ENCODE data around the gene ANLN. TPM values are rescaled to one million over a fixed set of nuclear protein-coding genes. Genes with fewer than 3 reads are reported as not detected.
A peak's percentile ranks its signal among the peaks of the same experiment; 100 is the strongest.
"Not testable (repeated sequence)": the region's sequence is repeated elsewhere in the genome, so short reads cannot be mapped to it uniquely, and the experiment has no call there.

ANLN gene
- total RNA-seq, 1 donor from 2014 or later, result 3.4 TPM

DNA sequence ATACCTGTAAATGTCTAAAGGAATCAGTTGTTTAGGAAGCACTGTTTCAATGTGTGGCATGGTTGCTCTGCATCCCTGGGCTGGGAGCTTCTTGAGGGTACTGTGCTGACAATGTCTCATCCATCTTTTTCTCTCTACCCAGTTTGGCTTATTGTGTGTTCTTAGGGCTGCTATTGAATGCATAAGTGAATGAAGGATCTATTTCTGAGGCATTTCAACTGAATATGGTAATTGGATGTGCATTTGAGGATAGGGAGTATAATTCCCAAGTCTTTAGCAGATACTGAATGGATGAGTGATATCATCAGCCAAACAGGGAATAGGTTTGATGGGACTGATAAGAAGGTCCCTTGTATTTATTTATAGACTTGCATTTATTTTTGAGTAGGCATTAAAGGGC is 64.1 kb downstream of the ANLN start:
- no peak for DNase-seq
- no peak for ATAC-seq (ENCODE audit: poor library complexity)
- intact Hi-C loops (cut with DNase I), result no loop called here

- no peak for DNase-seq
- intact Hi-C loops (cut with DNase I), result no loop called here
- ATAC-seq (ENCODE audit: poor library complexity), result no peak
Observed at GRCh38 chr7:36455646-36456045, 66.0 kb downstream of the ANLN start.

GRCh38 chr7:36456138-36456537 is 66.5 kb downstream of the ANLN start:
- DNase-seq (no peak), ATAC-seq (ENCODE audit: poor library complexity) (no peak)
- intact Hi-C loops (cut with DNase I), result no loop called here

GRCh38 chr7:36456548-36456947 is 66.9 kb downstream of the ANLN start:
- no peak for DNase-seq
- intact Hi-C loops (cut with DNase I), result no loop called here
- no peak for ATAC-seq (ENCODE audit: poor library complexity)

- no peak for ATAC-seq (ENCODE audit: poor library complexity)
- intact Hi-C loops (cut with DNase I), result no loop called here
- DNase-seq, result no peak
Observed at GRCh38 chr7:36459236-36459960, 69.7 kb downstream of the ANLN start.

- intact Hi-C loops (cut with DNase I), result no loop called here
- no peak for DNase-seq
- ATAC-seq (ENCODE audit: poor library complexity), result no peak
Observed at GRCh38 chr7:36460811-36461429, 71.3 kb downstream of the ANLN start.

- ATAC-seq (ENCODE audit: poor library complexity) (no peak), DNase-seq (no peak)
- intact Hi-C loops (cut with DNase I), result no loop called here
Observed at GRCh38 chr7:36462551-36463137, 73.0 kb downstream of the ANLN start.

DNA sequence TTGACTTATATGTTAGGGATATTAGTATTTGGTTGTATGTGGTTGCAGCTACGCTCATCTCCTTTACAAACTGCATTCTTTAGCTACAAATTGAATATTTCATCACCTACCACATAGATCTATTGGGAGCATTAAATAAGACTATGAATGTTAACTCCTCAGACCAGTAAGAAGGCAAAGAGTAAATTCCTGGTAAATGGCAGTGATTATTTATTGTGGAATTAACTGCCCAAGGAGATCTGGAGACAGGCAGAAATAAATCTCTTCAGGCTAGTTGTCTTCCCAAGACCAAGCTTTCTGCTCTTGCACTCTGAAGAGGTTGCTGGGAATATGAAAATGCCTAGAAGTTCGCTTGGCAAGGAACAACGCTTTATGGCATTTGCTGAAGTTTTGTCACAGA is 74.6 kb downstream of the ANLN start:
- no peak for ATAC-seq (ENCODE audit: poor library complexity)
- DNase-seq, result no peak
- intact Hi-C loops (cut with DNase I), result no loop called here

- intact Hi-C loops (cut with DNase I); DNase-seq; ATAC-seq (ENCODE audit: poor library complexity): not testable (repeated sequence)
Observed at GRCh38 chr7:36466001-36466400, 76.3 kb downstream of the ANLN start.

GRCh38 chr7:36468370-36469101 is 78.9 kb downstream of the ANLN start:
- DNase-seq (no peak), ATAC-seq (ENCODE audit: poor library complexity) (no peak)
- intact Hi-C loops (cut with DNase I), result no loop called here

DNA sequence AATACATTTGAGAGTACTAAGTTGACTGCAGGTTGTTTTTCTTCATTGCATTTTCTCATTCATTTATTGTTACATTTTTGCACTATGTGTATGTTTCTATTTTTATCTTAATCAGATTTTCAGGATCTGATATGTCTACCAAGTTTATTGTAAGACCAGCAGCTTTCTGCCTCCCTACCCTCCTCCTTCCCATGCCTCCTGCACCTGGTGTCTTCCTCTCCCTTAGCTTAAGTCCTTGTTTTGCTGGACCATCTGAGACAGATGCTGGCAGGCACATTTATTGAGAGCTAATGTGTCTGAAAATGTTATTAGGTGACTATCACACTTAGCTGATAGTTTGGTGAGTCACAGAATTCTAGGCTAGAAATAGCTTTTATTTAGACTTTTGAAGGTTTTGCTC is 79.6 kb downstream of the ANLN start:
- DNase-seq, result no peak
- intact Hi-C loops (cut with DNase I), result no loop called here
- ATAC-seq (ENCODE audit: poor library complexity), result no peak

GRCh38 chr7:36472141-36472729 is 82.6 kb downstream of the ANLN start:
- intact Hi-C loops (cut with DNase I), result no loop called here
- no peak for DNase-seq
- ATAC-seq (ENCODE audit: poor library complexity), result no peak

DNA sequence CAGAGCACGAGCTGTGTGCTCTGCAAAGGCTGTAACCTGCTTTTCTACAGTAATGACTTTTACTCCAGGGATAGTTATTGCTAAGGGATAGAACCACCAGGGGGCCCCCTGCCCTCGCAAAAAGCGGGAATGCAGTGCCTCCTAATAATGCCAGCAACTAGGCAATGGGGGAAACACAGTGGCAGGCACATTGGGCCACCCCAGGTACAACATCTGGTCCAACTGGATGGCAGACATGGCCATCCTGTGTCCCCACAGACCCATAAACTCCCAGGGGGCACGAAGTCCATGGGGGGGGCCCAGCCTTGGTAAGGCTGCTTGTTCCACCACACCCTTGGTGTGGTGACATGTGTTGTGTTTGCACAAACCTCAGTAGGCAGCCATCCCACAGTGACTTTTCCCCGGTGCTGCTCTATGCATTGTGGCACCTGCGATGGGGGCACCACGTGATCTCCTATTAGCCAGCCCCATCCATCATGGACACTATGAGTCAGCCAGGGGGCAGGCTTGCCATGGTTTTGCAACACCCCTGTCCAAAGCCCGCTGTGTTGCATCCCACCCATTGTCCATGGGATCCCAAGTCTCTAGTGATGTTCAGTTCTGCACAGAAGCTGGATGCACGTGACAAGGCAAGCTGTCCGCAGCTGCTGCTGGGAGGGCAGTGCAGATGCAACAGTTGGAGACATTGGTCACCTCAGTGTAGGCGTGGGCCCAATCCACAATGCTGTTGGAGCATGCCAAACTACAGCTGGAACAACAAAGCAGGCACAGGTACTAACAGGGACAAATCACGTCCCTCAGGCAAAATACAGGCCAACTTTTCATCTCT is 84.0 kb downstream of the ANLN start:
- intact Hi-C loops (cut with DNase I), result no loop called here
- DNase-seq, result peak; percentile 54
- no peak for ATAC-seq (ENCODE audit: poor library complexity)

DNA sequence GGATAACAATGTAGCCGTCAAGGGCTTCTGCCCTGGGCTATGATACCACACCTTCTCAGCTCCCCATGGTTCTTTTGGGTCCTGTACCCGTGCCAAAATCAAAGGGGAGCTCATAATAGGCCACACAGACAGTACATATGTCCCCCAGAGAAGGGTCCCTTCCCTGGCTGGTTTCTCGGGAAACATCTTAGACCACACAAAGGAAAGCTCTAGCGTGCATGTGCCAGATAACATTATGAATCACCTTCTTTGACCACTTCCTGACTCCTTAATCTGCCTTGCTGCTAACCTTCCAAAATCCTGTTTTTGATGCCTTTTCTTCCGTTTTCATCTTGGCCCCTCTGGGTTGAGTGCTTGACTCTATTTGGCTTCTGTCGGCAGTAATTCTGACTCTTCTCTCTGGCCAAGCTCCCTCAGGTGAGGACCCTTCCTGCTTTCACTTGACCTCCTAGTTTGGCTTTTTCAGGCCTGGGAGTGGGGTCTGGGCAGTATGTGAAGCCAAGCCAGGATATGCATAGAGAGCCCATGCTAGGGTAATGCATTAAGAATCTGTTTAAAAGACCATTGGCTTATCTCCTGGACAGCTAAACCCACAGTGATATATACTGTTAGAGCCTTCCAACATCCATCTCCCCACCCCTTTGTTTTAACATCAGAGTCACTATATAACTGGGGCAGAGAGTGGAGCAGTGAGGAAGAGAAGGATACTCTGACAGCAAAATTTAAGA is 84.8 kb downstream of the ANLN start:
- intact Hi-C loops (cut with DNase I), result no loop called here
- ATAC-seq (ENCODE audit: poor library complexity), result no peak

GRCh38 chr7:36475011-36475342 is 85.3 kb downstream of the ANLN start:
- no peak for ATAC-seq (ENCODE audit: poor library complexity)
- intact Hi-C loops (cut with DNase I), result no loop called here

More for the DNA sequence above, 84.8 kb downstream of the ANLN start:
- no peak for DNase-seq

GRCh38 chr7:36475381-36475780 is 85.7 kb downstream of the ANLN start:
- ATAC-seq (ENCODE audit: poor library complexity) (no peak), DNase-seq (no peak)
- intact Hi-C loops (cut with DNase I), result no loop called here

More at GRCh38 chr7:36475011-36475342, 85.3 kb downstream of the ANLN start:
- no peak for DNase-seq

- ATAC-seq (ENCODE audit: poor library complexity) (no peak), DNase-seq (no peak)
- intact Hi-C loops (cut with DNase I), result no loop called here
Observed at GRCh38 chr7:36478745-36479144, 89.1 kb downstream of the ANLN start.

DNA sequence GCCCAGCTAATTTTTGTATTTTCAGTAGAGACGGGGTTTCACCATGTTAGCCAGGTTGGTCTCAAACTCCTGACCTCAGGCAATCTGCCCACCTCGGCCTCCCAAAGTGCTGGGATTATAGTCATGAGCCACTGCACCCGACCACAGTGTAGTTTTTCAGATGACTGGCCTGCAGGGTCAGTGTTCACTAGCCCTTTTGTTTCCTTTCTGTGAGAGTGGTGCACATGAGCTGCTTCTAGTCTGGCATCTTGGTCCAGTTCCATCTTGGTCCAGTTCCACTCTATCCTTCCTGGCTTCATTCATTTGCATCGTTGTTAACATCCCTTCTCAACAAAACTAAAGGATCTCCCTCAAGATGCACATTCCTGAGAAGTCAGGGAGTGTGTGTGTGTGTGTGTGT is 94.2 kb downstream of the ANLN start:
- ATAC-seq (ENCODE audit: poor library complexity); DNase-seq; intact Hi-C loops (cut with DNase I): not testable (repeated sequence)
